H4 (cell line): Measurements from ENCODE around the gene EDNRB. TPM values are rescaled to one million over a fixed set of nuclear protein-coding genes. Genes with fewer than 3 reads are reported as not detected.

Experiments used
- total RNA-seq: library from RNA; depleted of rRNA; stranded (reverse); fragments of >200 nt; shearing (Covaris generic); gene quantifications from 2 replicates; pipeline ENCODE4 v1.2.3, GENCODE V29; 2014; rRNA removed

The EDNRB gene
- total RNA-seq, 1 experiment from 2014 or later, result 0.29 TPM

Other genes starting within 250 kb of the EDNRB start
- gene SLAIN1, start 221.1 kb downstream of the EDNRB start, total RNA-seq, result 1.4 and 2.4 TPM in 2 replicates